ENCODE data around the gene PANK2.
"Not testable (repeated sequence)": the region's sequence is repeated elsewhere in the genome, so short reads cannot be mapped to it uniquely, and the experiment has no call there.

Gene PANK2

DNA sequence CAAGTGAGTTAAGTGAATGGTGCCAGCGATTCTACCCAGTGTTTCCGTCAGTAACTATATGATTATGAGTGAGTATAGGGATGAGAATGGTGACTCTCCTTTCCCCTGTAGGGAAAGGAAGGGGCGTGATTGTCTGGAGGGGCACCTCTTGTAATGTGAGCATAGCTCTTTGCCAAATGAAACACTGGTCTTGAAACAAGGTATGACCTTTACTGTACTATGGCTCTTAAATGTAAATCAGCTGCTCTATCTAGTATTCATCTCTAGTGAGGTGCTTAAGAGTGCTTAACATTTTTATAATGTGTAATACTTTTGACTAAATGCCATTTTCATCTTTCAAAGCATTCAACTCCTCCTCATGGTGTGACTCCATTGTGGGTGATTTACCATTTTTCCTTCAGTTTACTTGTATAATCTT lies 11.0 kb downstream of the PANK2 start:
- in situ Hi-C loops (cut with HindIII; ENCODE audit: low sequenced_read_pairs), result no loop called here

DNA sequence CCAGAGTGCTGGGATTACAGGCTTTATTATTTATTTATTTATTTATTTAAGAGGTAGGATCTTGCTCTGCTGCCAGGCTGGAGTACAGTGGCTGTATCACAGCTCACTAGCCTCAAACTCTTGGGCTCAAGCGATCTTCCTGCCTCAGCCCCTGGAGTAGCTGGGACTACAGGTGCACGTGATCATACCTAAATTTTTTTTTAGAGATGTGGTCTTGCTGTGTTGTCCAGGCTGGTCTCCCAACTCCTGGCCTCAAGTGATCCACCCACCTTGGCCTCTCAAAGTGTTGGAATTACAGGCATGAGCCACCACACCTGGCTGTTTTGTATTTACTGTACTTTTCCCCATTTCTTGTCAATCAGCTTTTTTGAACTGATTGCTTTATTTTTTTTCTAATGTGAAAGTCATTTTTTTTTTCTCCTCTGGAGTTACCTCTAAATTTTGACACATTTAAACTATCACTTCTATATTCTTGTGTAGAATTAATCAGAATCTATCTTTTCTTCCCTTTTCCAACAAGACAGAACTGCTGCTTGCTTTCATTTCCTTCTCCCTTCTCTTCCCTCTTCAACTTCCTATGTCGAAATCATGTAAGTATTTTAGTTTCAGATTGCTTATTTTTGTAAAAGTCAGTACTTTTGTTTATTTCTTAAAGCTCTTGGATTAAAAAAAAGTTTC lies 12.0 kb downstream of the PANK2 start:
- in situ Hi-C loops (cut with HindIII; ENCODE audit: low sequenced_read_pairs), result no loop called here

DNA sequence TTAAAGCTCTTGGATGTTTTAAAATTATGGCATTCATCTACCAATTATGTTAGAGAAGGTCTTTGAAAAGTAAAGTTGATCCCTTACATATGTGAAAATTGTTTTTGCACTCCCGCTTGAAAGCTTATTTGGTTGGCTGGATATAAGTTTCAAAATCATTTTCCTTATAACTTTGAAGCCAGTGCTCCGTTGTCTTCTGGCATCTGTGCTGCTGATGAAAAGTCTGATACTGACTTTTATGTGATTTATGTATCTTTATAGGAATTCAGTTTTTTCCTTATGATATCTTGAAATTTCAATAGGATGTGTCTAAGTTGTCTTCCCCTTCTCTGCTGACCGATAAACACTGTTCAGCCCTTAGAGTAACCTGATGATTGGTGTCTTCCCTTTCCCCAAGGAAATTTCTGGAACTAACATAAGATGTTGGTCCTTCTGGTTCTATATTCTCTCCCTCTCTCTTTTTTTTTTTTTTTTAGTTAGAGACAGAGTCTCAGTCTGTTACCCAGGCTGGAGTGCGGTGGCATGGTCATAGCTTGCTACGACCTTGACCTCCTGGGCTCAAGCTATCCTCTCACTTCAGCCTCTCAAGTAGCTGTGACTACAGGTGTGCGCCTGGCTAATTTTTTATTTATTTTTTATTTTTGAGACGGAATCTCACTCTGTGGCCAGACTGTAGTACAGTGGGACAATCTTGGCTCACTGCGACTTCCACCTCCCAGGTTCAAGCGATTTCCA lies 12.7 kb downstream of the PANK2 start:
- in situ Hi-C loops (cut with HindIII; ENCODE audit: low sequenced_read_pairs), result no loop called here

DNA sequence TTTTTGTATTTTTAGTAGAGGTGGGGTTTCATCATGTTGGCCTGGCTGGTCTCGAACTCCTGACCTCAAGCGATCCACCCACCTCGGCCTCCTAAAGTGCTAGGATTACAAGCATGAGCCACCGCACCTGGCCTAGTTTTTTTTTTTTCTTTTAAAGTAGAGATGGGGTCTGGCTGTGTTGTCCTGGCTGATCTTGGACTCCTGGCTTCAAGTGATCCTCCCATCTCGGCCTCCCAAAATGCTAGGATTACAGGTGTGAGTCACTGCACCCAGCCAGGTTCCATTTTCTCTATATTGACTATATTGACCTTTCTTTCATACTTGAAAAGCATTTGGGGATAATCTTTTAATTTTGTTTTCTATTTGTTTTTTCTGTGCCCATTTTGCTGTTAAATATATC lies 13.3 kb downstream of the PANK2 start:
- in situ Hi-C loops (cut with HindIII; ENCODE audit: low sequenced_read_pairs), result no loop called here

DNA sequence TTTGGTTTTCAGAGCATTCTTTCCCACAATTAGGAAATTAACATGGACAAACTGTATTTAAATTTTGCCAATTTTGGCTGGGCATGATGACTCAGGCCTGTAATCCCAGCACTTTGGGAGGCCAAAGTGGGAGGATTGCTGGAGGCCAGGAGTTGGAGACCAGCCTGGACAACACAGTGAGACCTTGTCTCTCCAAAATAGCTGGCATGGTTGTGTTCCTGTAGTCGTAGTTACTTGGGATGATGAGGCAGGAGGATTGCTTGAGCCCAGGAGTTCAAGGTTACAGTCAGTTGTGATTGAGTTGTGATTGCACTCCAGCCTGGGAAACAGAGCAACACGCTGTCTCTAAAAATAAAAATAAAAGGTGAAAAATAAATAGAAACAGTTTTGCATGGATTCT lies 15.0 kb downstream of the PANK2 start:
- in situ Hi-C loops (cut with HindIII; ENCODE audit: low sequenced_read_pairs), result no loop called here

DNA sequence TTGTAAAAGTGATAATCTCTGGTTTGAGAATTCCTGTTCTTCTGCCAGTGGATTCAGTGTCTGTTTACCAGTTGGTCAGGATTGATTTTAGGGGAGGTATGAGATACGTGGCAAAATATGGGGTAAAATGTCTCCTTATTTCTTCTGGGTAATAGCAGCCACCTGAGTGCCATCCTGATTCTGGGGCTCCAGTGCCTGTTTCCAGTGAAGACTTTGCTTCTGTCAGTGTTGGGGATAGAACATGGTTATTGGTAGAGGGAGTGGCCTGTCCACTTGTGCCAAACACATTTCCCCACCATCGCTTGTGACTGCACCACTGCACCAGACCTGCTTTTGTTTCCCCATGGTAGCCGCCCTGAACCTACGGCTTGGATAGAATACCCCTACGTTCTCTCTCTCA lies 15.7 kb downstream of the PANK2 start:
- in situ Hi-C loops (cut with HindIII; ENCODE audit: low sequenced_read_pairs), result no loop called here

DNA sequence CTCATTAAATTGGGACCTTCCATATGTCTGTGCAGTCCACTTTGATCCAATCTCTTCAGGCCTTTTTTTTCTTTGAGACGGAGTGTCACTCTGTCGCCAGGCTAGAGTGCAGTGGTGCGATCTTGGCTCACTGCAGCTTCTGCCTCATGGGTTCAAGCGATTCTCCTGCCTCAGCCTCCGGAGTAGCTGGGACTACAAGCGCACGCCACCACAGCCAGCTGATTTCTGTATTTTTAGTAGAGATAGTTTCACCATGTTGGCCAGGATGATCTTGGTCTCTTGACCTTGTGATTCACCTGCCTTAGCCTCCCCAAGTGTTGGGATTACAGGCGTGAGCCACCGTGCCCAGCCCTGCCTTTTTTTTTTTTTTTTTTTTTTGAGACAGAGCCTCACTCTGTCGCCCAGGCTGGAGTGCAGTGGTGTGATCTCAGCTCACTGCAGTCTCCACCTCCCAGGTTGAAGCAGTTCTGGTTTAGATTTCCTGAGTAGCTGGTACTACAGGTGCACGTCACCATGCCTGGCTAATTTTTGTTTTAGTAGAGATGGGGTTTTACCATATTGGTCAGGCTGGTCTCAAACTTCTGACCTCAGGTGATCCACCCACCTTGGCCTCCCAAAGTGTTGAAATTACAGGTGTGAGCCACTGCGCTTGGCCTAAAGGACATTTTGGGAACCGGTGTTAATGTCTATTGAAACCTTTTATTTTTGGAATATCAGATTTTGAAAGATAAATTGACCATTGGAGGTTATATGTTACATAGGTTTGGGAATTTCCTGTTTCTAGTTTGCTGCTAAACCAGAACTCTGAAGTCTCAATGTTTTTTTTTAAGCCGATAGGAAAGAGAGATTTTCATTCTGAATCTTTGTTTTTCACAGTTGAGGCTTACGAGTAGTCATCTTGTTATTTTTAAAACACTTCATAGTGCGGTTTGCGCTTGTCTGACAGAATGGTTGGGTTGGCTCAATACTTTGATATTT lies 17.8 kb downstream of the PANK2 start:
- in situ Hi-C loops (cut with HindIII; ENCODE audit: low sequenced_read_pairs), result not testable (repeated sequence)

DNA sequence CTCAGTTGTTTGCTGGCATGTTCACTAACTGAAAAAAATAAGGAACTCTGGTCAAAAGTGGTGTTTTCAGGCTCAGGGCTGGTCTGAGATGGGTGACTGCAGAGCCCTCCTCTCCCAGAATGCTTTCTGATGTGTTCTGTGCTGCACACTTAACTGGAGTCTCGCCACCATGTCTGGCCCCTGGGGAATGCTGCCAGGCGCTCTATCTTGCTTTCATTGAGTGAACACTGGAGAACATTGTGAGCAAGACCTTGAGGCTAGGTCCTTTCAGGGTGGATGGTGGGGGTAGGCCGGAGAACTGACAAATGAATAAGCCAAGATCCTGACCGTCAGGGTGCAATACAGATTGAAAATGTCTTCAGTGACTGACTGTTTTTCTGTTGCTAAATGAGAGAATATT lies 19.5 kb downstream of the PANK2 start:
- in situ Hi-C loops (cut with HindIII; ENCODE audit: low sequenced_read_pairs), result no loop called here

DNA sequence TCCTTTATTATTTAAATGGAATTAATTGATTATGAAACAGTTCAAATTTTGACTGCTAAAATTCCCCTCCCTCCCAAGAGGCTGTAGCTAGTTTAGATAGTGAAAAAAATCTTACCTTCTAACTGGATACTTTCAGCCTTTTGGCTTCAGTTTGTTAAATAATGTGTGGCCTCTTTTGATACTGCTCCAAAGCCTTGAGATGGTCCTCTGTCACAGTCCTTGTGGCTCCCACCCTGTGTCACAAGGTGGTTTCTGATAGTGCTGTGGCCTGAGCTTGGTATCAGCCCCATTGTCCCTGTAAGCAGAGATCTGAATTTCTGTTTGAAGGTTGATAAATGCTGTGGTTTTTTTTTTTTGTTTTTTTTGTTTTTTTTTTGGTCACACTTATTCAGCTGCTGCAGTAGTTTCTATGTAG lies 20.8 kb downstream of the PANK2 start:
- in situ Hi-C loops (cut with HindIII; ENCODE audit: low sequenced_read_pairs), result no loop called here

DNA sequence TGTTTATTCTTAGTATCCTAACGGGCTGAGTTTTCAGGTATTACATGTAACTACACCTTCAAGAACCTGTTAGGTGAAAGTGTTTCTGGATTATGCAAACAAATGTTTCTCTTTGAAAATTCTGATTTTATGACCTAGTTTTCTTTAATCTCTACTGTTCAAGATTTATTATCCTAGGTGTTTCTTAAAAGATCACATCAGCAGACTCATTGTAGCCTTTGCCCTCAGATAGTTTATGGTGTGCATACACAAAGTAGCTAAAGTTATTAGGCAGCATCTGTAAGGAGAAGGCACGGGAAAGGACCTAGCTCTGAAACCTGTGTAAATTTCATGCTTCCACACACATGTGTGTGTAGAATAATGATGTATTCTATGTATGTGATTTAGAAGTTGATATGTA lies 21.7 kb downstream of the PANK2 start:
- in situ Hi-C loops (cut with HindIII; ENCODE audit: low sequenced_read_pairs), result no loop called here

DNA sequence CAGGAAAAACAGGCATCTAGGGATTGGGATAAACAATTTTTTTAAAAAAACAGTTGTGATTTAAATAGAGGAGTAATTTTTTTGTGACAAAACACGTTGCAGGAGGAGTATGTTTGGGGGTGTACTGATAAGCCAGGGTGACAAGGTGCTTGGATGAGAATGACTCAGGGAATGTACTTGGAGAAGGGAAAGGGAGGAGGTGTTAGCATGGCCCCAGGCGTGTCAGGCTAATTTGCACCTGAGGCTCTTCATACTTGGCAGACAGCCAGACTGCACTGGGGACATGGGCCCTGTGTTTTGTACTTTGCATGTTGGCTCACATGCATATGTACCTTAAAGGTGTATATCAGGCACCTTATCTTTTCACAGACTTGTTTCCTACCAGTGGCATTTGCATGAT lies 22.8 kb downstream of the PANK2 start:
- in situ Hi-C loops (cut with HindIII; ENCODE audit: low sequenced_read_pairs), result no loop called here

DNA sequence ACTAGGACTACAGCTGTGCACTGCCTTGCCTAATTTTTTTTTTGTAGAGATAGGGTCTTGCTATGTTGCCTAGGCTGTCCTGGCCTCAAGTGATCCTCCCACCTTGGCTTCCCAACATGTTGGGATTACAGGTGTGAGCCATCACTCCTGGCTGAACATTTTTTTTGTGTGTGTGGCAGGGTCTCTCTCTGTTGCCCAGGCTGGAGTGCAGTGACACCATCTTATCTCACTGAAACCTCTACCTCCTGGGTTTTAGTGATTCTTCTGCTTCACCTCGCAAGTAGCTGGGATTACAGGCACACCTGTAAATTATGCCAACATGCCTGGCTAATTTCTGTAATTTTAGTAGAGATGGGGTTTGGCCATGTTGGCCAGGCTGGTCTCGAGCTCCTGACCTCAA lies 25.3 kb downstream of the PANK2 start:
- in situ Hi-C loops (cut with HindIII; ENCODE audit: low sequenced_read_pairs), result no loop called here

DNA sequence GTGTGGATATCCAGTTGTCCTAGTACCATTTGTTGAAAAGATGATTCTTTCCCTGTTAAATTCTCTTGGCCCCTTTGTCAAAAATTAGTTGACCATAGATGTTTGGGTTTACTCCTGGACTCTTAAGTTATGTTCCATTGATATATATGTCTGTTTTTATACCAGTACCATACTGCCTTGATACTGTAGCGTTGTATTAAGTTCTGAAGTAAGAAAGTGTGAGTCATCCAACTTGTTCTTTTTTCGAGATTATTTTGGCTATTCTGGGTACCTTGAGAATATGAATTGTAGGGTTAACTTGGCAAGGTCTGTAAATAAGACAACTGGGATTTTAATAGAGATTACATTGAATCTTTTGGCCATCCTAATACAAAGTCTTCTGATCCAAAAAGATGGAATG lies 26.5 kb downstream of the PANK2 start:
- in situ Hi-C loops (cut with HindIII; ENCODE audit: low sequenced_read_pairs), result no loop called here

DNA sequence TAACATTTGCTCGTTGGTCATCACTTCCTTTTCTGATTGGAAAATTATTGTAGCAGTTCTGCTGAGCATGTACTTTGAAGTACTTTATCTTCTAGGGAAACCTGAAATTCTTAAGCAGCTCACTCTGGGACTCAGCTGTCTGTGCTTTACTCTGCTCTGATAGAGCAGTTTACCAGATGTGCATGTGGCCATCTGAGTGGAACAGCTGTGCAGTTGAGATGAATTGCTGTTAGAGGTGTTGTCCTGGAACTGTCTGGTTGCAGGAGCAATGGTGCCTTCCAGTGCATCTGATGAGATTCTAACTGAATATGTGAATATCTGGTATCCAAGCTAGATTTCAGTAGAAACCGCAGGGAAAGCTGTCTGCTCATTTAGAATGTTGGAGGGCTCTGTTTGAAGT lies 27.2 kb downstream of the PANK2 start:
- in situ Hi-C loops (cut with HindIII; ENCODE audit: low sequenced_read_pairs), result no loop called here

DNA sequence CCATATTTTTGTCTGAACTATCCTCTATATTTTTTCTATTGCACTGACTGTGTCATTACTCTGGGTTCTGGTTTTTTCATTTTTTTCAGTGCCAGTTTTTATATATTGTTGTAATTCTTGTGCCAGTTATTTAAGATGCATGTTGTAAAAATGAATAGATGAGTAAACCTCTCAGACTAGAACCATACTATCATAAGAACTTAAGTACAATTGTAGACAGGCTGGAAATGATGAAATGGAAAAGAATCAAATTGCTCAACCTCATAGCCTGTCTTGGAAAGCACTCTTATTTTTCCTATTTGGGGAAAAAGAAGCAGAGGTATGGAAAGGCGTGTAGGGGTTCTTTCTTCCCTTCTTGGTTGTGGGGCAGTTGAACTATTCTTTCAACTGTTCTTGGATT lies 30.2 kb downstream of the PANK2 start:
- in situ Hi-C loops (cut with HindIII; ENCODE audit: low sequenced_read_pairs), result no loop called here

DNA sequence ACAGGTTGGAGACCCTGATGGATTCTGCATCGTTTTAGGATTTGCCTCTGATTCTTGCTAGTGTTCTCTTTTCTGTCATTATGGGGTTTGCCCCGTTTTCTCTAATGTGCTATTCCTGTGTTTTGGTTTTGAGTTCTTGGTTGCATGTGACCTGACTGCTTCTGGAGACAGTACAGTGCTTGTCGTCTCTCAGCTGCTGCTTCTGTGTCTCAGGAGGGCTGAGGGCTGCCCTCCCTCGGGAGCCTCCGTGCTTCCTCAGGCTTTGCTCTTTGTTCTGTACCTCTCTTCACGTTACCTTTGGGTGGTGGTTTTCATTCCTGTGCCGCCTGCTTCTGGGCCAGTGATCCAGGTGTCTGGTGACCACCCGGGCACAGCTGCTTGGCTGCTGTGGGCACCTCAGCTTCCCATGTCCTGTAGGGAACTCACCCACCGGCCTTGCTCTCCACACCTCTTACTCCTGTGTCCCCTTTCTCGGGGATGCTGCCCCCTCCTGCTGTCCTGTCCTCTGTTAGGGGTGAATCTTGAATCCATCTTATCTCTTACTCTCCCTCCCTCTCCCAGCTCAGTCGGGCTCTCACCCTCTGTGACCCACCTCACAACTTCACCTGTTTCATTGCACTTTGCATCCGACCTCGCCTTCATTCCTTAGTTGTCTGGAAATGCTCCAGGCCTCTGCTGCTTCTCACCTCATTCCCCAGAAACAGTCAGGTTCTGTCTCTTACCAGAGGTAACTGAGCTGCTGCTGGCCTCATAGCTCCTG lies 33.2 kb downstream of the PANK2 start:
- in situ Hi-C loops (cut with HindIII; ENCODE audit: low sequenced_read_pairs), result loop anchor here (5.0 kb wide), 1 partner anchor 85 kb away; no protein-coding TSS in a partner anchor

DNA sequence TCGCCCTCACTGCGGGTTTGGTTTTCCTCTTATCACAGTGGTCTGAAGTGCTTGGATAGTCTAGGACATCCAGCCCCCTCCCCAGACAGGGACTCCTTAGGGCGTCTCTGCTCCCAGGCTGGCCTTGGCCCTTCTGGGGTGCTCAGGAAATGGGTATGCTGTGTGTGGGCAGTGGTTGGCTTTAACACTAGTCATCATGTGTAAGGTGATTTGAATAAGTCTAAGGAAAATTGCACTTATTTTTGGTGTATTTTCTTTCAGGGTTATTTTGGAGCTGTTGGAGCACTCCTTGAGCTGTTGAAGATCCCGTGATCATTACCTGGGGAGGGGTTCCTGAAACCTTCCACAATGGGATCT lies 33.8 kb downstream of the PANK2 start:
- in situ Hi-C loops (cut with HindIII; ENCODE audit: low sequenced_read_pairs), result loop anchor here (5.0 kb wide), 1 partner anchor 84 kb away; no protein-coding TSS in a partner anchor

DNA sequence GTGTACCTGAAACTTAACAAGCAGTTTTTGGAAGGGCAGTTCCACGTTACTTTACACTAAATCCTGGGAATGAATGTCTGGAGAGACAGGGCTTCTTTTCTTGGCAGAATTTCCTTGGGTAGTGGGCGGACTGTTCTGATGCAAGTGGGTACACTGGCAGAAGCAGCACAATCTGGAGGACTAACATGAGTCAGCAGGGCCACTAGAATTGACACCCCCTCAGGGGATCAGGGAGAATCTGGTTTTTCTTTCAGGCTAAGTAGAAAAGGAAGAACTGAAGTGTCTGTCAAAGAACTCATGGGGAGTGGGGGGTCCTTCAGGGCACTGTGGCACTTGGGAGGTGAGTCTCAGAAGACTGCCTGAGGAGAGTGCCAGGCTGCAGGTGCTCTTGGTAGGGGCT lies 34.6 kb downstream of the PANK2 start:
- in situ Hi-C loops (cut with HindIII; ENCODE audit: low sequenced_read_pairs), result loop anchor here (5.0 kb wide), 1 partner anchor 83 kb away; no protein-coding TSS in a partner anchor

DNA sequence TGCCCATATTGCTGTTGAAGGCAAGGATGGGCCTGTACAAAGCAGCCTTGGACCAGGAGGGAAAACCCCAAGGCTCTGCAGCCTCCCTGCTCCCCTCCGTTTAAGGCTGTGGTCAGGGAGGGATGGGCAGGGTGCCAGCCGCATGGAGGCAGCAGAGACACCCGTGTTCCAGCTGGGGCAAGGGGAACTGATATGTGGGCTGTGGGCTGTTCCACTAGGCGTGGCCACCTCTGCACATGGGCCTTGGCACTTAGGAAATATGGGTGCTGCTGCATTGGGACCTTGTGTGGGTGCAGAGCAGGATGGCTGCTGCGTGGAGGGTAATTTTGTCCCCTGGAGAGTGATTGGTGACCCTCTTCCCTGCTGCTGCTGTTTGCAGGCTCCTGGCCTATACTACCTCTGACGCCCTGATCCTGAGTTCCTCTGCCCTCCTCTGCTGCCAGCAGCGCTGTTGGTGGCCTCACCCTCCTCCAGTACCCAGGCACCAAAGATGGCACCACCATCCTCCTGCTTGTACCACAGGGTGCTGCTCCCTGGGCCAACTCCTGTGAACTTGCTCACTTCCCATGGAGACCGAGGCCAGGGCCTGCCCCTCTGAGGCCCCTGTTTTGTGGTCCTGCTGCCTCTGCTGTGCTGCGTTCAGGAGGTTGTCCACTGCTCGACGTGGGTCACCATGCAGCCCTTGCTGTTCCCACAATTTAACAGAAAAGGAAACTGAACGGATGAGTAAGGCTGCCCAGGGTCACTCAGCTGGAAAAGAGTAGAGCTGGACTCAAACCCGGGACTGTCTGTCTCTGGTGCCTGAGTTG lies 35.3 kb downstream of the PANK2 start:
- in situ Hi-C loops (cut with HindIII; ENCODE audit: low sequenced_read_pairs), result loop anchor here (5.0 kb wide), 1 partner anchor 83 kb away; no protein-coding TSS in a partner anchor
